Calu3 (cell line): ENCODE measurements around the gene MRPL55. TPM values are rescaled to one million over a fixed set of nuclear protein-coding genes. Genes with fewer than 3 reads are reported as not detected.

Experiments used
- BruUV-seq: library from RNA; stranded (reverse); fragments of 400-500 nt; replicated peaks from 2 replicates; lab custom pipeline; 2021; lab: Mats Ljungman, UMichigan
- CTCF ChIA-PET: fragments of 300-600 bp; sonication (Branson Sonifier 250); formaldehyde crosslinking; loops from one replicate; lab custom pipeline; 2022; ENCODE audit warnings: antibody characterized with exemption; lab: Charles Lee
- DNase-seq: peaks from one replicate; pipeline ENCODE4 v3.0.0; 2022
- H3K27ac Mint-ChIP-seq: one replicate; pipeline ENCODE4 v1.8.0; 2022; ENCODE audit warnings: mixed read lengths; ENCODE audit not compliant: unreplicated experiment
- H3K27me3 Mint-ChIP-seq: one replicate; pipeline ENCODE4 v1.8.0; 2022; ENCODE audit warnings: mixed read lengths; ENCODE audit not compliant: unreplicated experiment
- H3K36me3 Mint-ChIP-seq: one replicate; pipeline ENCODE4 v1.8.0; 2022; ENCODE audit warnings: mild to moderate bottlenecking, moderate library complexity, mixed read lengths; ENCODE audit not compliant: insufficient read depth, unreplicated experiment
- H3K4me1 Mint-ChIP-seq: one replicate; pipeline ENCODE4 v1.8.0; 2022; ENCODE audit warnings: mild to moderate bottlenecking, low read depth, mixed read lengths; ENCODE audit not compliant: unreplicated experiment
- H3K4me3 Mint-ChIP-seq: one replicate; pipeline ENCODE4 v1.8.0; 2022; ENCODE audit warnings: mild to moderate bottlenecking, low read depth, moderate library complexity, mixed read lengths; ENCODE audit not compliant: unreplicated experiment
- H3K9me3 Mint-ChIP-seq: one replicate; pipeline ENCODE4 v1.8.0; 2022; ENCODE audit warnings: low read depth, mixed read lengths; ENCODE audit not compliant: unreplicated experiment
- intact Hi-C: fragments of 100-400 bp; cut with micrococcal nuclease; formaldehyde crosslinking; loops from one replicate; pipeline ENCODE4 v1.10.0; 2022; ENCODE audit not compliant: unreplicated experiment
- total RNA-seq: library from RNA; stranded (reverse); gene quantifications from 2 replicates; pipeline ENCODE4 v1.2.3, GENCODE V29; 2022
- TF ChIP-seq, protein P1 (sequence below): fragments of 200-600 bp; IDR thresholded peaks from one replicate; pipeline ENCODE4 v1.8.0; 2022; ENCODE audit warnings: antibody characterized with exemption; ENCODE audit not compliant: unreplicated experiment

The MRPL55 gene
- total RNA-seq, 1 experiment from 2014 or later: 72.3 TPM

DNA sequence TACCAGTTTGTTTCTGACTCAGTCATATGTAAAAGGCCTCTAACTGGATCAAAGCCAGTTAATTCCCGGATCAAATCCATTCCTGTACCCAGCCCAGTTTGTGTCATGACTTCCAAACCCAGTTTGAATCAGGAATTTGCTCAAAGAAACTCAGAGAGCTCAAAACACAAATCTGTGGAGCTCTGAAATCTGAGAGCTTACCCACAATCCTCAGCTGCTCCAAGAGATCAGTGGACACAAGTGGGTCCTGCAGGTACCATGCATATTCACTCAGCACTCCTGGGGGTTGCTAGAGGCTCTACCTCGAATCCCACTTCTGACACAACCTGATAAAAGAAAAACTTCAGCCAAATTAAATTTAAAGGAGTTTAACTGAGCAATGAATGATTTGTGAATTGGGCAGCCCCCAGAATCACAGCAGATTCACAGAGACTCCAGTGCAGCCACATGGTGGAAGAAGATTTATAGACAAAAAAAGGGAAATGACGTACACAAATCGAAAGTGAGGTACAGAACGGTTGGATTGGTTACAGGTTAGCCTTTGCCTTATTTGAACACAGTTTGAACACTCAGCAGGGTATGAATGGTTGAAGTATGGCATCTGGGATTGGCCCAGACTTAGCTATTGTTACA, 11.9 kb upstream of the MRPL55 start:
- H3K27me3 Mint-ChIP-seq: no peaks in the 10 kb centered on the region
- DNase-seq: no peak
- BruUV-seq: no TSS peak
- intact Hi-C loops: no loop called here
- TF ChIP-seq, protein P1, sequence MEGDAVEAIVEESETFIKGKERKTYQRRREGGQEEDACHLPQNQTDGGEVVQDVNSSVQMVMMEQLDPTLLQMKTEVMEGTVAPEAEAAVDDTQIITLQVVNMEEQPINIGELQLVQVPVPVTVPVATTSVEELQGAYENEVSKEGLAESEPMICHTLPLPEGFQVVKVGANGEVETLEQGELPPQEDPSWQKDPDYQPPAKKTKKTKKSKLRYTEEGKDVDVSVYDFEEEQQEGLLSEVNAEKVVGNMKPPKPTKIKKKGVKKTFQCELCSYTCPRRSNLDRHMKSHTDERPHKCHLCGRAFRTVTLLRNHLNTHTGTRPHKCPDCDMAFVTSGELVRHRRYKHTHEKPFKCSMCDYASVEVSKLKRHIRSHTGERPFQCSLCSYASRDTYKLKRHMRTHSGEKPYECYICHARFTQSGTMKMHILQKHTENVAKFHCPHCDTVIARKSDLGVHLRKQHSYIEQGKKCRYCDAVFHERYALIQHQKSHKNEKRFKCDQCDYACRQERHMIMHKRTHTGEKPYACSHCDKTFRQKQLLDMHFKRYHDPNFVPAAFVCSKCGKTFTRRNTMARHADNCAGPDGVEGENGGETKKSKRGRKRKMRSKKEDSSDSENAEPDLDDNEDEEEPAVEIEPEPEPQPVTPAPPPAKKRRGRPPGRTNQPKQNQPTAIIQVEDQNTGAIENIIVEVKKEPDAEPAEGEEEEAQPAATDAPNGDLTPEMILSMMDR: no peak
- peaks cover 5% of the 10 kb centered on the region for H3K36me3 Mint-ChIP-seq
- CTCF ChIA-PET: no interaction called here
- H3K4me3 Mint-ChIP-seq: no peak overlapping the region
- no peak overlapping the region for H3K27ac Mint-ChIP-seq
- peaks cover 11% of the 10 kb centered on the region for H3K4me1 Mint-ChIP-seq
- H3K9me3 Mint-ChIP-seq: peaks cover 6% of the 10 kb centered on the region

DNA sequence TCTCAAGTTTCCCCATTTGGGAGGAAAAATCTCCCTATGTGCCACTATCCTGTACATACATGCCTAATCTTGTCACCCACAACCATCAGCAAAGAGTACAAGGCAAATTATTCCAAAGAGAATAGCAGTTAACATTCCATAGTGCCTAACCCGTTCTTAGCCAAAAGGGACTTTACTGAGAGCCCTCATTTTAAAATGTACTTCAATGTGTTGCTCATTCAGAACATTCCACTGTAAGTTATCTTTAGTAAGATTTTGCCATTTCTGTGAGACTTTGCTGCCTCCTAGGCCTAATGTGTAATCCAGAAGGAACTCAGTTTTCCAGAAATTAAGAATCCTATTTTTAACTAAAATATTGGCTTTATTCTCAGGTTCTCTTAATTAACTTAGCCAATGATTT, 11.3 kb upstream of the MRPL55 start:
- no peak for DNase-seq
- Mint-ChIP-seq H3K4me1 (peaks cover 11% of the 10 kb centered on the region), H3K36me3 (peaks cover 5% of the 10 kb centered on the region), H3K9me3 (peaks cover 6% of the 10 kb centered on the region), H3K27ac (no peak overlapping the region), H3K27me3 (no peaks in the 10 kb centered on the region), H3K4me3 (no peak overlapping the region)
- CTCF ChIA-PET: no interaction called here
- intact Hi-C loops: no loop called here
- TF ChIP-seq, protein P1: no peak
- no TSS peak for BruUV-seq

DNA sequence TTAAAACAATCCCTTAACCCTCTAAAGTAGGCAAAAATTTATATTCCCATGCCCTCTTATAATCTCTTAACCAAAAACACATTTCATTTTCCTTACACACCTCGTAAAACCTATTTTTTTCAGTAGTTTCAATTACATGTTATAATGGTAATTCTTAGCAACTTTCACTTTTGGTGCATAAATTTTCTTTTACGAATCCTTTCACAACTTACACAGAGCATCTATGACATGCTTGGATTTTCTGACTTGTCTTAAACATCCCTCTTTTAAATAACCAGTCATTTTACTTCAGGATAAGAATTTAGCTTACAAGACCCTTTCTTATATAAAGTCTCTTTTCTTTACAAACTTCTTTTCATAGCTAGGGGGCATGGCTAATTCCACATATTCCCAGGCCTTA, 8.9 kb upstream of the MRPL55 start:
- TF ChIP-seq, protein P1: no peak
- H3K4me1 Mint-ChIP-seq: no peaks in the 10 kb centered on the region
- intact Hi-C loops: no loop called here
- no peak overlapping the region for H3K27ac Mint-ChIP-seq
- no peak for DNase-seq
- H3K4me3 Mint-ChIP-seq: no peak overlapping the region
- H3K36me3 Mint-ChIP-seq: peaks cover 5% of the 10 kb centered on the region
- no TSS peak for BruUV-seq
- CTCF ChIA-PET: no interaction called here
- H3K9me3 Mint-ChIP-seq: peaks cover 6% of the 10 kb centered on the region
- H3K27me3 Mint-ChIP-seq: no peaks in the 10 kb centered on the region

DNA sequence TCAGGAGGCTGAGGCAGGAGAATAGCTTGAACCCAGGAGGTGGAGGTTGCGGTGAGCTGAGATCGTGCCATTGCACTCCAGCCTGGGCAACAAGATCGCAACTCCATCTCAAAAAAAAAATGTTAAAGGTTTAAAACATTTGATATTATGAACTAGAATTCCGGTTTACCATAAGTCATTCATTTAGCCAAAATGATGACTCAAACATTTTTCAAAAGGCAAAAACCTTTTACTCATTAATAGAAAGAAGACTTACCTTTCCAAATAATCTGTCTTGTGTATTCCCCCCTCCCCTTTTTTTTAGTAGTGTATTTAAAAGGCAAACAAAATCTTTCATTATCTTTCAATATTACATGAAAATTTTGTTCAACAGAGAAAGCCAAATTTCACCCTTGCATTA, 8.2 kb upstream of the MRPL55 start:
- H3K36me3 Mint-ChIP-seq: peaks cover 5% of the 10 kb centered on the region
- no peak for DNase-seq

More for the DNA sequence above, 8.2 kb upstream of the MRPL55 start:
- Mint-ChIP-seq H3K9me3 (peaks cover 6% of the 10 kb centered on the region), H3K4me3 (no peak overlapping the region), H3K27me3 (no peaks in the 10 kb centered on the region), H3K4me1 (no peaks in the 10 kb centered on the region), H3K27ac (no peak overlapping the region)
- intact Hi-C loops: no loop called here
- no TSS peak for BruUV-seq
- TF ChIP-seq, protein P1: no peak
- CTCF ChIA-PET: no interaction called here
